Endothelial cell of hepatic sinusoid (primary cell): ENCODE data around the gene KIAA0930.
"Not testable (repeated sequence)": the region's sequence is repeated elsewhere in the genome, so short reads cannot be mapped to it uniquely, and the experiment has no call there.

Experiments used
- in situ Hi-C: cut with HindIII; loops from 2 replicates; pipeline ENCODE4 v1.10.0; 2017; ENCODE audit warnings: low sequenced_read_pairs

Gene KIAA0930

GRCh38 chr22:45204241-45204640 lies 36.5 kb downstream of the KIAA0930 start:
- in situ Hi-C loops = no loop called here

- in situ Hi-C loops = no loop called here
Measured at GRCh38 chr22:45203150-45203951, 37.3 kb downstream of the KIAA0930 start.

GRCh38 chr22:45202333-45203149 lies 38.2 kb downstream of the KIAA0930 start:
- in situ Hi-C loops = no loop called here

GRCh38 chr22:45201678-45202332 lies 38.9 kb downstream of the KIAA0930 start:
- in situ Hi-C loops = no loop called here

GRCh38 chr22:45200860-45201511 lies 39.7 kb downstream of the KIAA0930 start:
- in situ Hi-C loops = no loop called here

GRCh38 chr22:45200230-45200629 lies 40.5 kb downstream of the KIAA0930 start:
- in situ Hi-C loops = no loop called here

GRCh38 chr22:45199723-45200122 lies 41.0 kb downstream of the KIAA0930 start:
- in situ Hi-C loops = no loop called here

- in situ Hi-C loops = no loop called here
Measured at GRCh38 chr22:45198463-45198795, 42.3 kb downstream of the KIAA0930 start.

GRCh38 chr22:45197606-45198462 lies 42.9 kb downstream of the KIAA0930 start:
- in situ Hi-C loops = no loop called here

GRCh38 chr22:45196926-45197605 lies 43.6 kb downstream of the KIAA0930 start:
- in situ Hi-C loops = no loop called here

- in situ Hi-C loops = no loop called here
Measured at GRCh38 chr22:45196308-45196707, 44.4 kb downstream of the KIAA0930 start.

GRCh38 chr22:45195616-45196015 lies 45.1 kb downstream of the KIAA0930 start:
- in situ Hi-C loops = no loop called here

GRCh38 chr22:45194686-45195085 lies 46.0 kb downstream of the KIAA0930 start:
- in situ Hi-C loops = no loop called here

GRCh38 chr22:45192701-45193187 lies 48.0 kb downstream of the KIAA0930 start:
- in situ Hi-C loops = no loop called here

- in situ Hi-C loops = not testable (repeated sequence)
Measured at GRCh38 chr22:45191746-45192145, 48.9 kb downstream of the KIAA0930 start.

GRCh38 chr22:45190202-45190872 lies 50.4 kb downstream of the KIAA0930 start:
- in situ Hi-C loops = no loop called here

- in situ Hi-C loops = loop anchor here (10.0 kb wide), 1 partner anchor 146 kb away; no protein-coding TSS in a partner anchor
Measured at GRCh38 chr22:45188779-45189178, 51.9 kb downstream of the KIAA0930 start.

GRCh38 chr22:45187891-45188290 lies 52.8 kb downstream of the KIAA0930 start:
- in situ Hi-C loops = loop anchor here (10.0 kb wide), 1 partner anchor 147 kb away; no protein-coding TSS in a partner anchor
